Prostate gland (tissue), 2 donors: ENCODE data around the gene SLC9A7. TPM values are rescaled to one million over a fixed set of nuclear protein-coding genes. Genes with fewer than 3 reads are reported as not detected.

Experiments used
- DNase-seq: peaks from one replicate; pipeline ENCODE4 v3.0.0-alpha.2; 2019; ENCODE audit warnings: low spot score
- H3K27ac ChIP-seq, 2 donors: fragments of 200-600 bp; sonication (generic); 2 replicates each; pipeline ENCODE4 v1.5.1; 2017 to 2019
- H3K27me3 ChIP-seq: fragments of 200-600 bp; sonication (generic); replicated peaks from 2 replicates; pipeline ENCODE4 v1.5.1; 2019; ENCODE audit not compliant: insufficient read depth
- H3K36me3 ChIP-seq, 2 donors: fragments of 200-600 bp; sonication (generic); 1 replicate in 1 of 2; 2 replicates in 1 of 2; pipeline versions ENCODE4 v1.5.1 to v1.8.1; 2017 to 2019
- H3K4me1 ChIP-seq: fragments of 200-600 bp; sonication (generic); replicated peaks from 2 replicates; pipeline ENCODE4 v1.5.1; 2019
- H3K4me3 ChIP-seq, 2 donors: fragments of 200-600 bp; sonication (generic); 2 replicates each; pipeline ENCODE4 v1.5.1; 2017 to 2019
- H3K9me3 ChIP-seq: fragments of 200-600 bp; sonication (generic); 2 replicates; pipeline ENCODE4 v1.5.1; 2017
- POLR2A ChIP-seq: fragments of 450-650 bp; IDR thresholded peaks from one replicate; pipeline ENCODE4 v1.6.1; 2016; ENCODE audit warnings: antibody characterized with exemption, mild to moderate bottlenecking
- POLR2AphosphoS5 ChIP-seq: sonication (generic); formaldehyde crosslinking; IDR thresholded peaks from one replicate; pipeline ENCODE4 v1.6.1; 2017; ENCODE audit warnings: antibody characterized with exemption
- WGBS: methylation state at CpG from one replicate; pipeline ENCODE4 v1.1.5; 2018; 5-methylcytosine and 5-hydroxymethylcytosine counted together
- intact Hi-C: fragments of 100-400 bp; cut with DNase I; formaldehyde crosslinking; loops from one replicate; pipeline ENCODE4 v1.14.2; 2022
- total RNA-seq, 2 donors: library from RNA; depleted of rRNA; stranded (reverse); fragments of >200 nt; gene quantifications; one replicate each; pipeline ENCODE4 v1.1.0, GENCODE V29; 2016
- TF ChIP-seq, protein P1 (sequence below), 4 experiments: fragments of 200-600 bp in 2 of 4; fragments of 450-650 bp in 2 of 4; sonication (generic) in 2 of 4; IDR thresholded peaks; 1 replicate in 3 of 4; 2 replicates in 1 of 4; pipeline ENCODE4 v1.5.1; 2016 to 2019; ENCODE audit warnings: antibody characterized with exemption in 4 of 4, mild to moderate bottlenecking in 2 of 4, moderate library complexity in 2 of 4

Gene SLC9A7
- total RNA-seq, 2 donors from 2014 or later: 16.5 to 36.5 TPM

DNA sequence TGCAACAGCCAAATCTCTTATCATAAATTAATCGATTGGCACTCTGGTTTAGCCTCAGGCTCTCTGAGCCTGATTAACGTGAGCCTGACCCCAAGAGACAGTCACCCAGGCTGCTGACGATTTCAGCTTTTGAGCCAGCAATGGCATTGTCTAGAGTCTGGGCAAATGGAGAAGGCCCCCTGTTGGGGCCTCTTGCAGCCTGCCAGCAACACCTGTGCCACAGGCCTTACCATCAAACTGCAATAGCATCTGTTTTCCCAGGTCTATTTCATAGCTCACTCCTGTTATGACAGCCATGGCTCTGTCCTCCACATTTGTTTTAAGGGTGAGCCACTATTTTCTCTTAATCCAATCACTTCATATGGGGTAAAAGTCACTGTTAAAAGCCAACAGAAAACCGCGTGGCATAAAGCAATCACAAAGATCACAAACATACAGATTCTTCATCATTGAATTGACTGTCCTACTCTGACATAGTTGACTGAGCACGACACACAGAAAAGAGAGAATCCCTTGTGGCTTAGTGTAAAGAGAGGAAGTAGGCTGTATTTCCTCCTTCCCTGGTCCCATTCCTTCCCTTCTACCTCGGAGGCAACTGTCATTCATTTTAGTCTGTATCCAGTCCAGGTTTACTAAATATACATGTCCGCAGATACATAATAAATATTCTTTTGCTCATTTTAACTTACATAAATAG, 47.8 kb downstream of the SLC9A7 start:
- TF ChIP-seq, protein P1, sequence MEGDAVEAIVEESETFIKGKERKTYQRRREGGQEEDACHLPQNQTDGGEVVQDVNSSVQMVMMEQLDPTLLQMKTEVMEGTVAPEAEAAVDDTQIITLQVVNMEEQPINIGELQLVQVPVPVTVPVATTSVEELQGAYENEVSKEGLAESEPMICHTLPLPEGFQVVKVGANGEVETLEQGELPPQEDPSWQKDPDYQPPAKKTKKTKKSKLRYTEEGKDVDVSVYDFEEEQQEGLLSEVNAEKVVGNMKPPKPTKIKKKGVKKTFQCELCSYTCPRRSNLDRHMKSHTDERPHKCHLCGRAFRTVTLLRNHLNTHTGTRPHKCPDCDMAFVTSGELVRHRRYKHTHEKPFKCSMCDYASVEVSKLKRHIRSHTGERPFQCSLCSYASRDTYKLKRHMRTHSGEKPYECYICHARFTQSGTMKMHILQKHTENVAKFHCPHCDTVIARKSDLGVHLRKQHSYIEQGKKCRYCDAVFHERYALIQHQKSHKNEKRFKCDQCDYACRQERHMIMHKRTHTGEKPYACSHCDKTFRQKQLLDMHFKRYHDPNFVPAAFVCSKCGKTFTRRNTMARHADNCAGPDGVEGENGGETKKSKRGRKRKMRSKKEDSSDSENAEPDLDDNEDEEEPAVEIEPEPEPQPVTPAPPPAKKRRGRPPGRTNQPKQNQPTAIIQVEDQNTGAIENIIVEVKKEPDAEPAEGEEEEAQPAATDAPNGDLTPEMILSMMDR (IDR thresholded peaks at IDR 0.05): no peak
- no peak for TF ChIP-seq POLR2AphosphoS5
- TF ChIP-seq POLR2A: no peak
- WGBS: 71% methylated on average over 8 of the region's 8 CpGs
- H3K27me3 ChIP-seq: no peaks in the 10 kb centered on the region
- DNase-seq: no peak
- H3K9me3 ChIP-seq: no peaks in the 10 kb centered on the region
- H3K27ac ChIP-seq: no peak overlapping the region
- intact Hi-C loops: no loop called here
- no peak overlapping the region for H3K4me3 ChIP-seq
- H3K4me1 ChIP-seq: no peaks in the 10 kb centered on the region
- H3K36me3 ChIP-seq: no peaks in the 10 kb centered on the region

- Histone ChIP-seq H3K36me3 (no peaks in the 10 kb centered on the region), H3K9me3 (no peaks in the 10 kb centered on the region), H3K27ac (no peak overlapping the region), H3K27me3 (no peaks in the 10 kb centered on the region), H3K4me3 (no peak overlapping the region), H3K4me1 (no peaks in the 10 kb centered on the region)
- no peak for DNase-seq
- intact Hi-C loops: no loop called here
- 27% methylated on average over 1 of the region's 1 CpG for WGBS
- TF ChIP-seq, protein P1 (IDR thresholded peaks at IDR 0.05): no peak
- TF ChIP-seq POLR2A (no peak), POLR2AphosphoS5 (no peak)
Measured at GRCh38 chrX:46710425-46710824, 48.5 kb downstream of the SLC9A7 start.

DNA sequence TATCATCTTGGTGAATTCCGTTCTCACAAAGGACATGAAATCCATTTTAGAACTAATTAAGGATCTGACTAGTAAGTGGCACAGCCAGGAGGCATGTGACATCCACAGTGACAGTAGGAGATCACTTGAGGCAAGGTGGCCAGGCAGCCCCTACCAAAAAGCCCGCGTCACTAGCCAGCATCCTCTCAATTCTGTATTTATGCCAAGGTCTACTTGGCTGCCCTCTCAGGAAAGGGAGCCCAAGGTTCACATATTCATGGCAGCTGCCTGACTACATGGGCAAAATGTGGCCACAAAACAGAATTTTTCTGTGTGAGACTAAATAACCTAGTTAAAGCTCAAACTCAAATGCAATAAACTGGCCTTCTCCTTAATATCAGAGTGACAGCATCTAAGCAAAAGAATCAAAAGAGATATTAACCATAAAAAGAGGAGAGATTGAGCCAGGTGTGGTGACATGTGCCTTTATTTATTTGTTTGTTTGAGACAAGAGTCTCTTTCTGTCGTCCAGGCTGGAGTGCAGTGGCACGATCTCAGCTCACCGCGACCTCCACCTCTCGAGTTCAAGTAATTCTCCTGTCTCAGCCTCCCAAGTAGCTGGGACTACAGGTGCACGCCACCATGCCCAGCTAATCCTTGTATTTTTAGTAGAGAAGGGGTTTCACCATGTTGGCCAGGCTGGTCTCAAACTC, 51.5 kb downstream of the SLC9A7 start:
- H3K9me3 ChIP-seq: no peaks in the 10 kb centered on the region
- 67% methylated on average over 6 of the region's 9 CpGs for WGBS
- H3K27me3 ChIP-seq: no peaks in the 10 kb centered on the region
- H3K36me3 ChIP-seq: no peaks in the 10 kb centered on the region
- H3K4me1 ChIP-seq: no peaks in the 10 kb centered on the region
- intact Hi-C loops: no loop called here
- no peak for DNase-seq
- no peak for TF ChIP-seq POLR2A
- TF ChIP-seq, protein P1 (IDR thresholded peaks at IDR 0.05): no peak
- TF ChIP-seq POLR2AphosphoS5: no peak
- no peak overlapping the region for H3K4me3 ChIP-seq
- no peak overlapping the region for H3K27ac ChIP-seq

- no peak overlapping the region for H3K27ac ChIP-seq
- no peak overlapping the region for H3K4me3 ChIP-seq
- no peaks in the 10 kb centered on the region for H3K4me1 ChIP-seq
- no peaks in the 10 kb centered on the region for H3K36me3 ChIP-seq
- 93% methylated on average over 2 of the region's 3 CpGs for WGBS
- H3K27me3 ChIP-seq: no peaks in the 10 kb centered on the region
- no peaks in the 10 kb centered on the region for H3K9me3 ChIP-seq
- DNase-seq: no peak
- intact Hi-C loops: no loop called here
- TF ChIP-seq POLR2AphosphoS5 (no peak), POLR2A (no peak)
- TF ChIP-seq, protein P1 (IDR thresholded peaks at IDR 0.05): no peak
Measured at GRCh38 chrX:46704767-46705386, 54.0 kb downstream of the SLC9A7 start.
